ENCODE results near the gene DHX34.
"Not testable (repeated sequence)": the region's sequence is repeated elsewhere in the genome, so short reads cannot be mapped to it uniquely, and the experiment has no call there.

The DHX34 gene

GRCh38 chr19:47404334-47405196 is 55.5 kb downstream of the DHX34 start:
- Histone ChIP-seq H3K27me3 (ENCODE audit: control insufficient read depth, insufficient read depth, low read length) (peaks cover 8% of the 10 kb centered on the region), H3K9me3 (replicated peaks; ENCODE audit: low read length) (no peaks in the 10 kb centered on the region), H3K4me1 (ENCODE audit: control insufficient read depth, insufficient read depth, low read length) (no peaks in the 10 kb centered on the region), H3K4me3 (ENCODE audit: low read length) (no peak overlapping the region), H3K36me3 (ENCODE audit: insufficient read depth, low read length) (no peaks in the 10 kb centered on the region), H3K9ac (ENCODE audit: low read depth, low read length) (no peak overlapping the region), H3K4me2 (ENCODE audit: low read length) (no peak overlapping the region)

DNA sequence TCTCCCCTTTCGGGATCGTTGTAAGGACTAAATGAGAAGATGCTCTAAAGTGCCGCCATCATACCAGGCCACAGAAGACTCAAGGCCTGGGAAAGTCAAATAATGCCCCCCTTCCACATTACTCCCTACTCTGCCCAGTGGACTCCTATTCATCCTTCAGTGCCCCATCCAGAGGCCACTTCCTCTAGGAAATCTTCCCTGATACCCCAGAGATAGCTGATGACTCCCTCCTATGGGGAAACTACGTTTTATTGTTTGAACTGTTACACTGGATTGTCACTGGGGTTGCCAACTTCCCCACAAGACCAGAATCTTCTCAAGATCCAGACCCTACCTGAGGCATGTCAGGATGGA is 56.1 kb downstream of the DHX34 start:
- Histone ChIP-seq H3K36me3 (ENCODE audit: insufficient read depth, low read length) (no peaks in the 10 kb centered on the region), H3K27me3 (ENCODE audit: control insufficient read depth, insufficient read depth, low read length) (peaks cover 8% of the 10 kb centered on the region), H3K4me2 (ENCODE audit: low read length) (no peak overlapping the region), H3K4me1 (ENCODE audit: control insufficient read depth, insufficient read depth, low read length) (no peaks in the 10 kb centered on the region), H3K9ac (ENCODE audit: low read depth, low read length) (no peak overlapping the region), H3K4me3 (ENCODE audit: low read length) (no peak overlapping the region), H3K9me3 (replicated peaks; ENCODE audit: low read length) (no peaks in the 10 kb centered on the region)

GRCh38 chr19:47405854-47406417 is 56.8 kb downstream of the DHX34 start:
- H3K9ac ChIP-seq (ENCODE audit: low read depth, low read length) = no peak overlapping the region
- no peak overlapping the region for H3K4me2 ChIP-seq (ENCODE audit: low read length)
- H3K9me3 ChIP-seq (replicated peaks; ENCODE audit: low read length) = no peaks in the 10 kb centered on the region
- no peaks in the 10 kb centered on the region for H3K36me3 ChIP-seq (ENCODE audit: insufficient read depth, low read length)
- no peak overlapping the region for H3K4me3 ChIP-seq (ENCODE audit: low read length)
- H3K4me1 ChIP-seq (ENCODE audit: control insufficient read depth, insufficient read depth, low read length) = no peaks in the 10 kb centered on the region
- peaks cover 8% of the 10 kb centered on the region for H3K27me3 ChIP-seq (ENCODE audit: control insufficient read depth, insufficient read depth, low read length)

DNA sequence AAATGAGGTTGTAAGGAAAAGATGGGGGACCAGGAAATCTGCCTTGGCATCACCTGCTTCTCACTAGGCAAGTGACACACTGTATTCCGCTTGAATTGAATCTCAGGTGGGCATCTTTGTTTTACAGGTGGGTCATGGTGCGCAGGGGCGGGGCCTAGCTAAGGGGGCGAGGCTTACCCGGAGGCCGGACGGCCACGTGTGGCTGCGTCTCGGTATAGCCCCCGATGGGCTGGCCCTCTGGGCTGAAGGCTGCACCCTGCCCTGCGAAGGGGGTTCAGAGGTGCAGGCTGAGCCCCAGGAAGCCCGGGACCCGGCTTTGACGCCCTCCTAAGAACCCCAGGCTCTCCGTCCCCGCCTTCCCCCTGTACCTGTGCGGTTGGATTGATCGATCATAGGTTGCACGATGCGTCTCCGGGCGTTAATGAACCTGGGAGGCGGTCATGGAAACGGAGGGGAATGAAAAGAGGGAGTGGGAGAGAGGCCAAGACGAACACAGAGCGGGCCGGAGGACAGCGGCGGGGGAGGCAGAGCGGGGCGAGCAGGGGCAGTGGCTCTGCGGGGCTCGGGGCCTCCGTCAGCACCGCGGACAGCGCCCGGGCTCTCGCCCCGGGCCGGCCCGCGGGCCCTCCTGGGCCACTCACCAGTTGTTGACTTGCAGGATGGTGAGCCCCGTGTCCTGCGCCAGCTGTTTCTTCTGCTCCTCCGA is 57.7 kb downstream of the DHX34 start:
- Histone ChIP-seq H3K27me3 (ENCODE audit: control insufficient read depth, insufficient read depth, low read length) (peaks cover 11% of the 10 kb centered on the region), H3K9me3 (replicated peaks; ENCODE audit: low read length) (no peaks in the 10 kb centered on the region), H3K4me2 (ENCODE audit: low read length) (no peak overlapping the region), H3K9ac (ENCODE audit: low read depth, low read length) (no peak overlapping the region), H3K36me3 (ENCODE audit: insufficient read depth, low read length) (no peaks in the 10 kb centered on the region), H3K4me3 (ENCODE audit: low read length) (no peak overlapping the region), H3K4me1 (ENCODE audit: control insufficient read depth, insufficient read depth, low read length) (no peaks in the 10 kb centered on the region)

DNA sequence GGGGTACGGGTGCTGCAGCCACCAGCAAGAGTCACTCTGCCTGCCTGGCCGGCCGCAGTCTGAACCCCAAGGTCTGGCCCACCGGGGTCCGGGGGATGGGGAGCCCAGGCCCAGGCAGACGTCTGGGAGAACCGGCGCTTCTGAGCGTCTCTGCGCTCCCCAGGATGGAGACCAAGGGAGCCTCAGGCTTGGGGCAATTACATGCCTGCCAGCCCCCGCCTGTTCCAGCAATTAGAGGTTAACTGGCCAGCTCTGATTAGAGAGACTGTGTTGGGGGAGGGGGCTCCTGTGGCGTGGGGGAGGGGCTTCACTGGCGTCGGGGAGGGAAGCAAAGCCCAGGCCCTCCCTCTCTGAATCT is 58.3 kb downstream of the DHX34 start:
- peaks cover 11% of the 10 kb centered on the region for H3K27me3 ChIP-seq (ENCODE audit: control insufficient read depth, insufficient read depth, low read length)
- no peaks in the 10 kb centered on the region for H3K9me3 ChIP-seq (replicated peaks; ENCODE audit: low read length)
- H3K9ac ChIP-seq (ENCODE audit: low read depth, low read length) = no peak overlapping the region
- H3K4me1 ChIP-seq (ENCODE audit: control insufficient read depth, insufficient read depth, low read length) = no peaks in the 10 kb centered on the region
- H3K4me2 ChIP-seq (ENCODE audit: low read length) = no peak overlapping the region
- H3K36me3 ChIP-seq (ENCODE audit: insufficient read depth, low read length) = no peaks in the 10 kb centered on the region
- no peak overlapping the region for H3K4me3 ChIP-seq (ENCODE audit: low read length)

DNA sequence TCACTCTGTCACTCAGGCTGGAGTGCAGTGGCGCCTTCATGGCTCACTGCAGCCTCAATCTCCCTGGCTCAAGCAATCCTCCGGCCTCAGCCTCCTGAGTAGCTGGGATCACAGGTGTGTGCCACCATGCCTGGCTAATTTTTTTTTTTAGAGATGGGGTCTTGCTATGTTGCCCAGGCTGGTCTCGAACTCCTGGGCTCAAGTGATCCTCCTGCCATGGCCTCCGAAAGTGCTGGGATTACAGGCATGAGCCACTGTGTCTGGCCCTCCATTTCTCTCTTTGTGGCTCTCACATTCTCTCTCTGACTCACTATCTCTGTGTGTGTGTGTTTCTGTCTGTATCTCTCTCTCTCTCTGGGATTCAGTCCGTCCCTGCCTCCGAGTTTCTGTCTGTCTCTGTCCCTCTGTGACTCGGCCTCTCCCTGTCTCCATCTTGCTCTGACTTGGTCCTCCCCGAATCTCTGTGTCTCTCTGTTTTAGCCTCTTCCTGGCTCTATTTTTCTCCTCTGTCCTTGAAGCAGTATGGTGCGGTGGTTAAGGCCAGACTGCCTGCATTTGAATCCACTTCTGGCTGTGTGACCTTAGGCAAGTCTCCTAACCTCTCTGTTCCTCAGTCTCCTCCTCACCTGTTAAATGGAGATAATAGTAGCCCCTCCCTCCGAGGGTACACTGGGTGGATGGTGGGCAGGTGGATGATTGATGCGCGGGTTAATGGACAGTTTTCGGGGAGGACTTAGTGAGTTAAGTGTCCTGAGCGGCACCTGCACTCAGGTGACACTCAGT is 59.2 kb downstream of the DHX34 start:
- H3K4me1 ChIP-seq (ENCODE audit: control insufficient read depth, insufficient read depth, low read length) = no peaks in the 10 kb centered on the region
- H3K4me2 ChIP-seq (ENCODE audit: low read length) = no peak overlapping the region
- H3K27me3 ChIP-seq (ENCODE audit: control insufficient read depth, insufficient read depth, low read length) = peaks cover 11% of the 10 kb centered on the region
- no peaks in the 10 kb centered on the region for H3K9me3 ChIP-seq (replicated peaks; ENCODE audit: low read length)
- H3K36me3 ChIP-seq (ENCODE audit: insufficient read depth, low read length) = no peaks in the 10 kb centered on the region
- H3K9ac ChIP-seq (ENCODE audit: low read depth, low read length) = no peak overlapping the region
- no peak overlapping the region for H3K4me3 ChIP-seq (ENCODE audit: low read length)

- Histone ChIP-seq H3K36me3 (ENCODE audit: insufficient read depth, low read length) (peaks cover 6% of the 10 kb centered on the region), H3K9ac (ENCODE audit: low read depth, low read length) (no peak overlapping the region), H3K9me3 (replicated peaks; ENCODE audit: low read length) (no peaks in the 10 kb centered on the region), H3K4me2 (ENCODE audit: low read length) (no peak overlapping the region), H3K4me1 (ENCODE audit: control insufficient read depth, insufficient read depth, low read length) (no peaks in the 10 kb centered on the region), H3K4me3 (ENCODE audit: low read length) (no peak overlapping the region), H3K27me3 (ENCODE audit: control insufficient read depth, insufficient read depth, low read length) (peaks cover 14% of the 10 kb centered on the region)
Observed at GRCh38 chr19:47411101-47411500, 62.0 kb downstream of the DHX34 start.

GRCh38 chr19:47411696-47412095 is 62.6 kb downstream of the DHX34 start:
- H3K4me2 ChIP-seq (ENCODE audit: low read length); H3K36me3 ChIP-seq (ENCODE audit: insufficient read depth, low read length): not testable (repeated sequence)

DNA sequence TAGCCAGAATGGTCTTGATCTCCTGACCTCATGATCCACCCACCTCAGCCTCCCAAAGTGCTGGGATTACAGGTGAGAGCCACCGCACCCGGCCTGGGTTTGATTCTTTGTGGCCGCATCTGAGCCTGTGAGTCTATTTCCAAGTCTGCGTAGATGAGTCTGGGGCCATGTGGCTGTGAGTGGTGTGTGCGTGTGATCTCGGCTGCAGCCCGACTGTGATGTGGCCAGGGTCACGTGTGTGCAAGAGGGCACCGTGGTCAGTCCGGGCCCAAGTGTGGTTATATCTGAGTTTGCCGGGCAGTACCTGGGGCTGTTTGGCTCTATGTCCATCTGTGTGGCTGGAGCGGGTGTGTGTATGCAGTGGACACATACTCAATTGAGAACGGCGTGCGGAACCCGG is 64.8 kb downstream of the DHX34 start:
- H3K4me1 ChIP-seq (ENCODE audit: control insufficient read depth, insufficient read depth, low read length) = peaks cover 15% of the 10 kb centered on the region
- H3K27me3 ChIP-seq (ENCODE audit: control insufficient read depth, insufficient read depth, low read length) = peaks cover 28% of the 10 kb centered on the region
- H3K9ac ChIP-seq (ENCODE audit: low read depth, low read length) = no peak overlapping the region
- no peak overlapping the region for H3K4me2 ChIP-seq (ENCODE audit: low read length)
- H3K36me3 ChIP-seq (ENCODE audit: insufficient read depth, low read length) = peaks cover 6% of the 10 kb centered on the region
- H3K9me3 ChIP-seq (replicated peaks; ENCODE audit: low read length) = no peaks in the 10 kb centered on the region
- no peak overlapping the region for H3K4me3 ChIP-seq (ENCODE audit: low read length)

More at GRCh38 chr19:47411696-47412095, 62.6 kb downstream of the DHX34 start:
- H3K9ac ChIP-seq (ENCODE audit: low read depth, low read length); H3K9me3 ChIP-seq (replicated peaks; ENCODE audit: low read length); H3K4me1 ChIP-seq (ENCODE audit: control insufficient read depth, insufficient read depth, low read length); H3K4me3 ChIP-seq (ENCODE audit: low read length): not testable (repeated sequence)
- H3K27me3 ChIP-seq (ENCODE audit: control insufficient read depth, insufficient read depth, low read length) = peaks cover 13% of the 10 kb centered on the region

DNA sequence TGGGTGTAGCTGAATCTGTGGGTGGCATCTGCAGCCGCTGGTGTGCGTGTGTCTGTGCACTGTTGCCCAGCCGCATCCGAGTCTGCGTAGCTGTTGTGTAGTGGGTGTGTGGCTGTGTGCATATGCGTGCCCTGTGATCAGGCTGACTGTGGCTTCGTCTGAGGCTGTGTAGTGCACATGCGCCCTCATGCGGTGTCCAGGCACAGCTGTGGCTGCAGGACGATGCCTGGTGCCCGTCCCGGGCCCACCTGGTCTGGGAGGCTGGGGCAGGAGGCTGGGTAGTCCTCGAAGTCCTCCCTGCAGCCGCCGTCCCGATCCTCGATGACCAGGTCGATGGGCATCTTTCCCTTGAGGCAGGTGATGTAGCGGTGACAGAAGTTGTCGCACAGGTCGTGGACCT is 65.4 kb downstream of the DHX34 start:
- Histone ChIP-seq H3K36me3 (ENCODE audit: insufficient read depth, low read length) (peaks cover 6% of the 10 kb centered on the region), H3K4me3 (ENCODE audit: low read length) (no peak overlapping the region), H3K9ac (ENCODE audit: low read depth, low read length) (no peak overlapping the region), H3K4me2 (ENCODE audit: low read length) (no peak overlapping the region), H3K27me3 (ENCODE audit: control insufficient read depth, insufficient read depth, low read length) (peaks cover 31% of the 10 kb centered on the region), H3K4me1 (ENCODE audit: control insufficient read depth, insufficient read depth, low read length) (peaks cover 15% of the 10 kb centered on the region), H3K9me3 (replicated peaks; ENCODE audit: low read length) (no peaks in the 10 kb centered on the region)

DNA sequence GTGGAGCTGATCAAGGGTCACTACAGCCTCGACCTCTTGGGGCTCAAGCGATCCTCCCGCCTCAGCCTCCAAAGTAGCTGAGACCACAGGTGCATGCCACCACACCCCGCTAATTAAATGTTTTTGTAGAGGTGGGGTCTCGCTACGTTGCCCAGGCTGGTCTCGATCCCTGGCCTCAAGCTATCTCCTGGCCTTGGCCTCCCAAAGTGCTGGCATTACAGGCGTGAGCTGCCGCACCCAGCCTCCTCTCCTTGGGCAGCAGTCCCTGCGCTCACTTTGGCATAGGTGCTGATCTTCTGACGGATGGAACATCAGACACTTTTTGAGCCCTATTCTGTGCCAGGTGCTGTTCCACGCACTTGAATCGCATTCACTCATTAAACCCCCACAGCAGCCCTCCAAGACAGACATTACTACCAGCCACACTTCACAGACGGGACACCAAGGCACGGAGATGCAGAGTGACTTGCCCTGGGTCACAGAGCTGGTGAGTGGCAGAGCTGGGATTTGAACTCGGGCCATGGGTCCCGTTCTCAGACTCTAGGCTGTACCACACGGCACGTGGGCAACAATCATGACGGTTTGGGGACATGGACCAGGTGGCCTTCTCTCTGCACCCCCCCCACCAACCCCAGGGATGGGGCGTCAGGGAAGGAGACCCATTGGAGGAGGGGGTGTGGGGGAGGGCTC is 67.0 kb downstream of the DHX34 start:
- Histone ChIP-seq H3K4me3 (ENCODE audit: low read length) (no peak overlapping the region), H3K4me1 (ENCODE audit: control insufficient read depth, insufficient read depth, low read length) (peaks cover 15% of the 10 kb centered on the region), H3K27me3 (ENCODE audit: control insufficient read depth, insufficient read depth, low read length) (peaks cover 45% of the 10 kb centered on the region)

More for the DNA sequence above, 67.0 kb downstream of the DHX34 start:
- H3K9me3 ChIP-seq (replicated peaks; ENCODE audit: low read length) = no peaks in the 10 kb centered on the region
- H3K4me2 ChIP-seq (ENCODE audit: low read length) = no peak overlapping the region
- peaks cover 6% of the 10 kb centered on the region for H3K36me3 ChIP-seq (ENCODE audit: insufficient read depth, low read length)
- no peak overlapping the region for H3K9ac ChIP-seq (ENCODE audit: low read depth, low read length)

All from skeletal muscle satellite cell (primary cell).